Naive thymus-derived CD4-positive, alpha-beta T cell (primary cell): ENCODE results near the gene POLR2L. TPM values are rescaled to one million over a fixed set of nuclear protein-coding genes. Genes with fewer than 3 reads are reported as not detected.

ENCODE experiments used
- polyA plus RNA-seq, 2 donors: library from polyadenylated mRNA; unstranded; fragments of 300-500 nt; fragmentation: Illumina TruSeq; gene quantifications; one replicate each; pipeline ENCODE4 v1.2.3, GENCODE V29; 2021
- total RNA-seq, 6 experiments: library from RNA in 5 of 6; stranded (reverse) in 5 of 6; gene quantifications; 1 replicate in 5 of 6; 2 replicates in 1 of 6; pipeline ENCODE4 v1.2.3 and lab custom pipeline; 2021 to 2026

POLR2L gene
- total and polyA plus RNA-seq, 7 experiments from 2014 or later, result 31.2 to 93.3 (median 49.1) TPM

Other genes with a start within 250 kb of the POLR2L start
- gene IRF7, start 226.6 kb downstream of the POLR2L start, total RNA-seq, result 100 to 1,000 TPM in 1 of 5 experiments, 10 to 100 TPM in 4; 57.0 to 134 (median 64.6) TPM
- gene IRF7, start 226.6 kb downstream of the POLR2L start, polyA plus RNA-seq, result 10 to 100 TPM; 25.9 to 50.0 TPM
- not detected for gene CDHR5, start 217.6 kb downstream of the POLR2L start, total RNA-seq
- gene CDHR5, start 217.6 kb downstream of the POLR2L start, polyA plus RNA-seq, result not detected
- not detected for gene SCT, start 215.3 kb downstream of the POLR2L start, total RNA-seq
- gene SCT, start 215.3 kb downstream of the POLR2L start, polyA plus RNA-seq, result not detected
- 1 to 10 TPM in 2 of 5 experiments, under 1 TPM in 3; 0.27 to 1.9 (median 0.75) TPM for gene DRD4, start 205.3 kb downstream of the POLR2L start, total RNA-seq
- gene DRD4, start 205.3 kb downstream of the POLR2L start, polyA plus RNA-seq, result not detected
- gene DEAF1, start 147.3 kb downstream of the POLR2L start, total RNA-seq, result 100 to 1,000 TPM in 1 of 5 experiments, 10 to 100 TPM in 4; 44.5 to 117 (median 54.2) TPM
- gene DEAF1, start 147.3 kb downstream of the POLR2L start, polyA plus RNA-seq, result 10 to 100 TPM; 33.0 to 71.8 TPM
- 10 to 100 TPM; 26.2 to 44.3 (median 40.4) TPM for gene TMEM80, start 146.7 kb downstream of the POLR2L start, total RNA-seq
- gene TMEM80, start 146.7 kb downstream of the POLR2L start, polyA plus RNA-seq, result 10 to 100 TPM; 31.4 to 37.8 TPM
- 10 to 100 TPM in 3 of 5 experiments, 1 to 10 TPM in 2; 7.2 to 16.6 (median 10.9) TPM for gene EPS8L2, start 136.3 kb downstream of the POLR2L start, total RNA-seq
- 1 to 10 TPM; 4.5 to 4.6 TPM for gene EPS8L2, start 136.3 kb downstream of the POLR2L start, polyA plus RNA-seq
- gene TALDO1, start 95.1 kb downstream of the POLR2L start, total RNA-seq, result 100 to 1,000 TPM in 2 of 5 experiments, 10 to 100 TPM in 3; 61.4 to 272 (median 90.3) TPM
- 100 to 1,000 TPM; 179 to 214 TPM for gene TALDO1, start 95.1 kb downstream of the POLR2L start, polyA plus RNA-seq
- 10 to 100 TPM; 37.8 to 59.2 (median 52.9) TPM for gene GATD1, start 65.0 kb downstream of the POLR2L start, total RNA-seq
- 10 to 100 TPM in 1 of 2 donors, 1 to 10 TPM in 1; 8.1 to 17.8 TPM for gene GATD1, start 65.0 kb downstream of the POLR2L start, polyA plus RNA-seq
- 1 to 10 TPM in 1 of 5 experiments, not detected in 4; 2.3 TPM for gene CEND1, start 52.4 kb downstream of the POLR2L start, total RNA-seq
- not detected for gene CEND1, start 52.4 kb downstream of the POLR2L start, polyA plus RNA-seq
- 10 to 100 TPM; 17.4 to 58.4 (median 21.3) TPM for gene SLC25A22, start 44.2 kb downstream of the POLR2L start, total RNA-seq
- gene SLC25A22, start 44.2 kb downstream of the POLR2L start, polyA plus RNA-seq, result 10 to 100 TPM in 1 of 2 donors, 1 to 10 TPM in 1; 6.4 to 11.1 TPM
- 10 to 100 TPM; 30.0 to 38.7 (median 34.1) TPM for gene PIDD1, start 37.3 kb downstream of the POLR2L start, total RNA-seq
- 1 to 10 TPM; 4.7 to 8.3 TPM for gene PIDD1, start 37.3 kb downstream of the POLR2L start, polyA plus RNA-seq
- gene RPLP2, start 32.6 kb downstream of the POLR2L start, total RNA-seq, result 1,000 to 10,000 TPM; 2,266 to 5,944 (median 5,497) TPM
- gene RPLP2, start 32.6 kb downstream of the POLR2L start, polyA plus RNA-seq, result 1,000 to 10,000 TPM; 3,734 to 4,844 TPM
- 100 to 1,000 TPM in 4 of 5 experiments, 10 to 100 TPM in 1; 60.1 to 237 (median 205) TPM for gene PNPLA2, start 23.6 kb downstream of the POLR2L start, total RNA-seq
- gene PNPLA2, start 23.6 kb downstream of the POLR2L start, polyA plus RNA-seq, result 10 to 100 TPM; 26.0 to 40.4 TPM
- gene CRACR2B, start 14.6 kb downstream of the POLR2L start, total RNA-seq, result 1 to 10 TPM in 3 of 5 experiments, under 1 TPM in 1, not detected in 1; 0.62 to 3.9 (median 2.0) TPM
- gene CRACR2B, start 14.6 kb downstream of the POLR2L start, polyA plus RNA-seq, result not detected
- gene CD151, start 9.6 kb downstream of the POLR2L start, total RNA-seq, result 10 to 100 TPM in 3 of 5 experiments, 1 to 10 TPM in 2; 6.6 to 62.9 (median 18.5) TPM
- gene CD151, start 9.6 kb downstream of the POLR2L start, polyA plus RNA-seq, result 1 to 10 TPM; 4.0 to 7.2 TPM
- 10 to 100 TPM in 1 of 5 experiments, 1 to 10 TPM in 4; 4.8 to 12.6 (median 6.6) TPM for gene TSPAN4, start 323 bp upstream of the POLR2L start, total RNA-seq
- 1 to 10 TPM; 4.1 to 4.7 TPM for gene TSPAN4, start 323 bp upstream of the POLR2L start, polyA plus RNA-seq
- gene CHID1, start 68.3 kb upstream of the POLR2L start, total RNA-seq, result 10 to 100 TPM; 30.8 to 56.3 (median 53.0) TPM
- 10 to 100 TPM; 57.5 to 61.0 TPM for gene CHID1, start 68.3 kb upstream of the POLR2L start, polyA plus RNA-seq
- gene AP2A2, start 83.3 kb upstream of the POLR2L start, total RNA-seq, result 10 to 100 TPM; 70.1 to 93.3 (median 86.4) TPM
- gene AP2A2, start 83.3 kb upstream of the POLR2L start, polyA plus RNA-seq, result 10 to 100 TPM in 1 of 2 donors, 1 to 10 TPM in 1; 8.7 to 10.7 TPM
- not detected for gene MUC6, start 194.2 kb upstream of the POLR2L start, total RNA-seq
- gene MUC6, start 194.2 kb upstream of the POLR2L start, polyA plus RNA-seq, result not detected
- gene MUC2, start 232.3 kb upstream of the POLR2L start, total RNA-seq, result not detected
- not detected for gene MUC2, start 232.3 kb upstream of the POLR2L start, polyA plus RNA-seq